ENCODE measurements around the gene FANCD2.
"Not testable (repeated sequence)": the region's sequence is repeated elsewhere in the genome, so short reads cannot be mapped to it uniquely, and the experiment has no call there.

FANCD2 gene

GRCh38 chr3:10015461-10015904 lies 10.8 kb upstream of the FANCD2 start:
- no peak for DNase-seq

DNA sequence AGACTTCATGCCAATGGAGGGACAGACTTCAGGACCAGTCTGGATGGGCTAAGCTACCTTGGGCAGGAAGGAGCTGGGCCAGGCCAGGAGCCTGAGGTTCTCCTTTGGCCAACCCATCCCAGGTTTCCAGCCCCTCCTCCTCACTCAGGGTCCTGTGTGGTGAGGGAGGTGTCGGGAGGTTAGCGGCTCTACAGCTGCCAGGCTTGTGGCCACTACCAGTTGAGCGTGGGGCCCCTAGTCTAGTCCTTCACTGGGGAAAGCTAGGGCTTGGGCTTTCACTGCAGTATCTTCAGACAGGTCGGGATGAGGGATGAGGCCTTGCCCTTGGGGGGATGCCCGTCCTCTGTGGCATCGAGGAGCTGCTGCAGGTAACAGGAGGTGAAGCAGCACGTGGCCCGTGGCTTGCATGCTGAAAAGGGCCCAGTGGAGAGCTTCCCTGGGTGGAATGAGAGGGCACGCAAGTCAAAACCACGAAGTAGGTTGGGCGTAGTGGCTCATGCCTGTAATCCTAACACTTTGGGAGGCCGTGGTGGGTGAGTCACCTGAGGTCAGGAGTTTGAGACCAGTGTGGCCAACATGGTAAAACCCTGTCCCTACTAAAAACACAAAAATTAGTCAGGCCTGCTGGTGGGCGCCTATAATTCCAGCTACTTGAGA lies 8.5 kb upstream of the FANCD2 start:
- DNase-seq, result no peak

- not testable (repeated sequence) for DNase-seq
Measured at GRCh38 chr3:10018806-10019205, 7.4 kb upstream of the FANCD2 start.

DNA sequence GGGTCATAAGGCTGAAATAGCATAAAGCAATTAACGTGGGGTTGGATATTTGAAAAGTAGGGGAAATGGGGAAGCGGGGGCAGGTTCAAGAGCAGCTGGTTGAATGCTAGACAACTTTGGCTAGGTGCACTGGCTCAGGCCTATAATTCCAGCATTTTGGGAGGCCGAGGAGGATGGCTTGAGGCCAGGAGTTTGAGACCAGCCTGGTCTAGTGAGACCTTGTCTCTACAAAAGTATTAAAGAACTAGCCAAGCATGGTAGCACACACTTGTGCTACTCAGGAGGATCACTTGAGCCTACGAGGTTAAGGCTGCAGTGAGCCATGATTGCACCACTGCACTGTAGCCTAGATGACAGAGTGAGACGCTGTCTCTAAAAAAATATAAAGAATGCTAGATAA lies 6.9 kb upstream of the FANCD2 start:
- DNase-seq, result no peak

GRCh38 chr3:10021856-10022775 lies 4.1 kb upstream of the FANCD2 start:
- no peak for DNase-seq

- no peak for DNase-seq
Measured at GRCh38 chr3:10023587-10024310, 2.5 kb upstream of the FANCD2 start.

GRCh38 chr3:10025205-10026083 lies 793 bp upstream of the FANCD2 start:
- DNase-seq, result no peak

DNA sequence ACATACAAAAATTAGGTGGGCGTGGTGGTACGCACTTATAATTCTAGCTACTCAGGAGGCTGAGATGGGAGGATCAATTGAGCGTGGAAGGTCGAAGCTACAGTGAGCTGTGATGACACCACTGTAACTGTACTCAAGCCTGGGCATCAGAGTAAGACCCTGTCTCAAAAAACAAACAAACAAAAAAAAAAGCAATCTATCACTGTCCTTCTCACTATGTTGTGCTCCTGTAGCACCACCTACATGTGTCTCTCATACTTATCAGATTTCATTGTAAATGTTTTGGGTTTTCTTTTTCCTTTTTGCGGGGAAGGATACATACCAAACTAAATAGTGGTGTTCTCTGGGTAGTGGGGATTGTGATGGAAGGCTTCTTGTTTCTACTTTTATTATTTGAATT lies 14.8 kb downstream of the FANCD2 start:
- no peak for DNase-seq

GRCh38 chr3:10047876-10048275 lies 21.6 kb downstream of the FANCD2 start:
- no peak for DNase-seq

DNA sequence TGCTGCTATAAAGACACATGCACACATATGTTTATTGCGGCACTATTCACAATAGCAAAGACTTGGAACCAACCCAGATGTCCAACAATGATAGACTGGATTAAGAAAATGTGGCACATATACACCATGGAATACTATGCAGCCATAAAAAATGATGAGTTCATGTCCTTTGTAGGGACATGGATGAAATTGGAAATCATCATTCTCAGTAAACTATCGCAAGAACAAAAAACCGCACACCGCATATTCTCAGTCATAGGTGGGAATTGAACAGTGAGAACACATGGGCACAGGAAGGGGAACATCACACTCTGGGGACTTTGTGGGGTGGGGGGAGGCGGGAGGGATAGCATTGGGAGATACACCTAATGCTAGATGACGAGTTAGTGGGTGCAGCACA lies 26.8 kb downstream of the FANCD2 start:
- not testable (repeated sequence) for DNase-seq

DNA sequence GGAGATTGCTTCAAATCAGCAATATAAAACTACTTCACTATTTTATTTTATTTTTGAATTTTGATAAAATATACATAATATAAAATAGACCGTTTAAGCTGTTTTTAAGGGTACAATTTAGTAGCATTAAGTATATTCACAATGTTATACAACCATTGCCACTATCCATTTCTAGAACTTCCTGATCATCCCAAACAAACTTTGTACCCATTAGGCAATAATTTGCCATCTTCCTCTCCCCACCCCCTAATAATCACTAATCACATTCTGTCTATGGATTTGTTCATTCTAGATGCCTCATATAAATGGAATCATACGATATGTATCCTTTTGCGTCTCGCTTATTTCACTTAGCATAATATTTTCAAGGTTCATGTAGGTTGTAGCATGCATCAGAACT lies 28.9 kb downstream of the FANCD2 start:
- DNase-seq, result no peak

- not testable (repeated sequence) for DNase-seq
Measured at GRCh38 chr3:10070077-10070476, 43.8 kb downstream of the FANCD2 start.

DNA sequence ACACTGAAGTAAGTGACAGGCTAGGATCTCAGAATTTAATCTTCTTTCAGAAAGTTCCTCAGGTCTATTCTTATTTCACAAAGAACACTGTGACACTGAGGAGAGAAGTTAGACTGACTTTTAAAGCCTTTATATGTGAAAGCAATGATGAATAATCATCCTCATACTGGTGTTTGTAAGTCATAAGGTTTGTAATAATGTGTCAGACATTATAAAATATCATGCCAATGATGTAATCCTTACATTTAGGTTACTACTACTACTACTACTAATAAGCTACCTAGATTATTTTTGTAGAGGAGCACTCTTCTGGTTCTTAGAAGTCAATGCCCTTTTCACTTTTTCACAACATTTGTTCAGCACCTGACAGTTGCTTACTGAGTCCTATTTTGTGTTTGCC lies 48.4 kb downstream of the FANCD2 start:
- DNase-seq, result no peak

- DNase-seq, result no peak
Measured at GRCh38 chr3:10081871-10082270, 55.6 kb downstream of the FANCD2 start.

DNA sequence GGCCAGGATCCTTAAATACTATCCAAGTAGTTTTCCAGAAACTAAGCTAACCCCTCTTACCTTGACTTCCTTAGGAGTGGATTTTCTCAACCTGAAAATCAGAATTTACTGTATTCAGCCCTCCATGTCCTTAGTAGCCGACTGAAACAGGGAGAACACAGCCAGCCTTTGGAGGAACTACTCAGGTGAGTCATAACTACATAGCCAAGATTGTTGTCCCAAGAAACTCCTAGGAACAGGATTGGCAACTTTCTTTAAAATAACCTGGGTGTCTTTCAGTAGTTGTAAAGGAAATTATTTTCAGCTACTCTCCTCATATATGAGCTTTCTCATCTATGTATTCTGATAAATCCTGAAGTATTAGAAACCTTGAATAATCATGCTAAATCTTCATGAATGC lies 59.5 kb downstream of the FANCD2 start:
- no peak for DNase-seq

DNA sequence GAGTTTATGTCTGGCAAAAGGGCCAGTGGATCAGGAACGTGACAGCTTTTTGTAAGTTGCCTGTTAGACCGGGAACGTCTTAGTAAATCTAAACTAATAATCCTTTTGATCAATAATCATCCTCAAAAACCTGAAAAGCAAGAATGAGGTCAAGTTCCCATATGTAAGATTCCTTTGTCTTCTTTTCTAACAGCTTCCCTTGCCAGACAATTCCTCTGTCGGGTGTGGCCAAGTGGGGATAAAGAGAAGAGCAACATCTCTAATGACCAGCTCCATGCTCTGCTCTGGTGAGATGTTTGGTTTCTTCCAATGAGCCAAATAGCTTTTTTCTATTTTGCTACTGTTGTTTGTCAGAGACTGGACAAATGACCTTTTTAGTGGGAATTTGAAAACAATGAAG lies 62.0 kb downstream of the FANCD2 start:
- DNase-seq, result no peak

DNA sequence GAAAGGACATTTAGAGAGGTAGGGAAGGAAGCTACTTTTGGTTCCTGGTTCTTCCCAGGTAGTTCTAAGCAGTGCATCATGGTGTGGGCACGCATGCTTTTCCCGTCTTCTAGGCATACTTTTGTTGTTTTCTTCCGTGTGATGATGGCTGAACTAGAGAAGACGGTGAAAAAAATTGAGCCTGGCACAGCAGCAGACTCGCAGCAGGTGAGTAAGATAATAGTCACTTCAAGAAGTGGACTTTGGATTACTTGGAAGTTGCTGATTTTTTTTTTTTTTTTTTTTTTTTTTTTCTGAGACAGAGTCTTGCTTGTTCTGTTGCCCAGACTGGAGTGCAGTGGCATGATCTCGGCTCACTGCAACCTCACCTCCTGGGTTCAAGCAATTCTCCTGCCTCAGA lies 63.9 kb downstream of the FANCD2 start:
- no peak for DNase-seq

GRCh38 chr3:10090774-10091173 lies 64.5 kb downstream of the FANCD2 start:
- not testable (repeated sequence) for DNase-seq

- DNase-seq, result not testable (repeated sequence)
Measured at GRCh38 chr3:10091387-10091786, 65.2 kb downstream of the FANCD2 start.

GRCh38 chr3:10093678-10094077 lies 67.4 kb downstream of the FANCD2 start:
- no peak for DNase-seq

DNA sequence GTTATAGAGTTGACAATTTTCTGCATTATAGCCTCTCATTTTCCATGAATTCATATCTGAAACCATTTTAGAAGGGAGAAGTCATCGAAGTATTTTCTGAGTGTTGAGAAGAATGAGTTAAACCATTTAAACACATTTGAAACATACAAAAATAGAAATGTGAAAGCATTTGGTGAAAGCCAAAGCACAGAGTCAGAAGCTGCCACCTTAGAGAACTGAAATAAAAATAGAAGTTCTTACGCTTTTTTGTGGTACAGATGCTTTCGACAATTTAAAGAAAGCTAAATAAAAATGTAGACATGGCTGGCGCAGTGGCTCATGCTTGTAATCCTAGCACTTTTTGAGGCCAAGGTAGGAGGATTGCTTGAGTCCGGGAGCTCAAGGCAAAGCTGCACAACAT lies 72.8 kb downstream of the FANCD2 start:
- no peak for DNase-seq

DNA sequence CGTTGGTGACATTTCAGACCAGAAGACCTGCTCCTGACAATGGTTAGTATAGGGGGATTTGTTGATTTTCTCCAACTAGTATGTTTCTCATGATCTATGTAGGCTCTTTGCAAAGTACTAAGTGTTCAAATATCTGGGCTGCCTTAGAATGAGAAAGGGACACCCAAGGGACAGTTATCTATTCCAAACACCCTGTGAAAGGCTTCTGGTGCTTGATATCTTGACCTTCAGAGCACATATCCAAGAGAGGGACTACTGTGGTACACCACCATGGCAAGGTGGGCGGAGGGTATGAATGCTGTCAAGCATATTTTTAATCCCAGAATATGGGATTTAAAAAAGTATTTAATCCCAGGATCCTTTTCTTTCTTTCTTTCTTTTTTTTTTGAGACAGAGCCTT lies 80.7 kb downstream of the FANCD2 start:
- no peak for DNase-seq

DNA sequence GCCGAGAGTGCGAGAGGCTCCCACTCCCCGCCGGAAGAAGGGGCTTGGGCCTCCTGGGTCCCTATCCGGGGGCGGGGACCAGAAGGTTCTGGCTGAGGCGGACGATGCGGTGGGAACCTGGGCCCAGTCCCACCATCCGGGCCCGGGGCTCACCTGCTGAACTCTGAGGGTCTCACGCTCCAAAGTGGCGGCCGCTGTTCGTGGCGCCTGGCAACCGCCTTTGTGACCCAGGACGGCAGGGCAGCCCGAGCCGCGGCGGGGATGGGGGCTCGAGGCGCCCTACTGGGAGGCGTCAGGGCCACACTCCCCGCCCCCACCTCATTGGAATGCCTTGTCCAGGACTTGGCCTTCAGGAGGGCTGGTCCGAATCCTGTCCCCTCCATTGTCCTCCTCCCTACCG lies 81.9 kb downstream of the FANCD2 start, which contains the start of gene FANCD2OS:
Gene FANCD2OS, minus strand, starts transcription at position 165 of the 400 bp plus-strand sequence. CDS start 3,481 bp downstream, outside the sequence.
- no peak for DNase-seq

Data from NCI-H1417 (cell line).